Panc1 (cell line): ENCODE data around the gene ALDH1A3. TPM values are rescaled to one million over a fixed set of nuclear protein-coding genes. Genes with fewer than 3 reads are reported as not detected.

Source experiments
- ATAC-seq: fragments of 200-7000 bp; cut with Tn5 transposase; 2 replicates; pipeline ENCODE4 v1.9.1; 2020; ENCODE audit warnings: mild to moderate bottlenecking, moderate library complexity
- BruUV-seq: library from RNA; stranded (reverse); fragments of 400-500 nt; replicated peaks from 2 replicates; lab custom pipeline; 2021; lab: Mats Ljungman, UMichigan
- CTCF ChIA-PET: fragments of 300-600 bp; sonication (Branson Sonifier 250); formaldehyde crosslinking; loops from one replicate; lab custom pipeline; 2022; ENCODE audit warnings: antibody characterized with exemption; lab: Charles Lee
- POLR2A ChIA-PET: fragments of 300-600 bp; sonication (Branson Sonifier 250); formaldehyde crosslinking; loops from one replicate; lab custom pipeline; 2022; ENCODE audit warnings: antibody characterized with exemption; lab: Charles Lee
- DNase-seq: peaks from one replicate; pipeline ENCODE4 v3.0.0-alpha.2; 2010; ENCODE audit warnings: low read depth, low spot score
- H3K27ac ChIP-seq: 2 replicates; pipeline ENCODE4 v1.5.1; 2011; ENCODE audit warnings: mild to moderate bottlenecking, low read length, inconsistent platforms
- H3K27me3 ChIP-seq: fragments of 200-500 bp; sonication (Bioruptor generic); 2 replicates; pipeline ENCODE4 v1.6.0; 2014; ENCODE audit warnings: low read length, inconsistent platforms; ENCODE audit not compliant: control insufficient read depth, insufficient read depth
- H3K36me3 ChIP-seq: fragments of 200-500 bp; sonication (Bioruptor generic); 2 replicates; pipeline ENCODE4 v1.5.1; 2014; ENCODE audit warnings: inconsistent platforms, mild to moderate bottlenecking, low read length, moderate library complexity; ENCODE audit not compliant: control insufficient read depth, insufficient read depth
- H3K4me1 ChIP-seq: 2 replicates; pipeline ENCODE4 v1.5.1; 2011; ENCODE audit warnings: inconsistent platforms, mild to moderate bottlenecking, low read length, moderate library complexity; ENCODE audit not compliant: control insufficient read depth, insufficient read depth
- H3K4me3 ChIP-seq, 2 experiments: 2 replicates each; pipeline ENCODE4 v1.5.1; 2011 to 2012; ENCODE audit warnings: low read depth in 2 of 2, low read length in 2 of 2, mild to moderate bottlenecking in 2 of 2, inconsistent platforms in 1 of 2, moderate library complexity in 1 of 2
- H3K9me3 ChIP-seq: fragments of 200-500 bp; sonication (Bioruptor generic); 2 replicates; pipeline ENCODE4 v1.5.1; 2014; ENCODE audit warnings: low read depth, mild to moderate bottlenecking, inconsistent platforms, low read length, moderate library complexity; ENCODE audit not compliant: control insufficient read depth, insufficient read depth
- CTCF ChIP-seq: fragments of 450-650 bp; IDR thresholded peaks from 2 replicates; pipeline ENCODE4 v1.5.1; 2017; ENCODE audit warnings: mild to moderate bottlenecking
- POLR2AphosphoS5 ChIP-seq: IDR thresholded peaks from 2 replicates; pipeline ENCODE4 v1.6.1; 2012; ENCODE audit warnings: mild to moderate bottlenecking, low read depth, low read length, moderate library complexity
- REST ChIP-seq, 2 experiments: IDR thresholded peaks; 2 replicates each; pipeline ENCODE4 v1.6.1; 2011 to 2012; ENCODE audit warnings: low read depth in 2 of 2, control low read depth in 1 of 2, low read length in 1 of 2, mild to moderate bottlenecking in 1 of 2, moderate library complexity in 1 of 2; ENCODE audit not compliant: insufficient read depth in 1 of 2
- SIN3A ChIP-seq: IDR thresholded peaks from 2 replicates; pipeline ENCODE4 v1.6.1; 2012; ENCODE audit warnings: low read depth, mild to moderate bottlenecking, low read length, moderate library complexity, borderline replicate concordance; ENCODE audit not compliant: insufficient read depth
- TCF7L2 ChIP-seq: IDR thresholded peaks from 2 replicates; pipeline ENCODE4 v1.6.1; 2011; ENCODE audit warnings: mild to moderate bottlenecking, low read depth, low read length, inconsistent platforms
- in situ Hi-C: cut with HindIII; loops from 2 replicates; pipeline ENCODE4 v1.10.0; 2016; ENCODE audit warnings: low sequenced_read_pairs, low pct_unique_long_range_greater_than_20kb
- intact Hi-C: fragments of 100-400 bp; cut with micrococcal nuclease; formaldehyde crosslinking; loops from one replicate; pipeline ENCODE4 v1.10.0; 2022; ENCODE audit not compliant: unreplicated experiment
- total RNA-seq: library from RNA; stranded (reverse); gene quantifications from one replicate; pipeline ENCODE4 v1.2.1, GENCODE V29; 2021; ENCODE audit not compliant: unreplicated experiment

Gene ALDH1A3
- total RNA-seq, 1 experiment from 2014 or later = 143 TPM

GRCh38 chr15:100926258-100926657 is 46.6 kb downstream of the ALDH1A3 start:
- in situ Hi-C loops = no loop called here
- TF ChIP-seq TCF7L2 (no peak), REST (IDR thresholded peaks at IDR 0.05; ENCODE audit: insufficient read depth in 1 of 2, low read depth in 2 of 2, low read length in 1 of 2) (no peak), POLR2AphosphoS5 (no peak)
- ChIA-PET CTCF (no interaction called here), POLR2A (no interaction called here)
- no TSS peak for BruUV-seq
- peaks cover 25% of the 10 kb centered on the region for H3K36me3 ChIP-seq
- DNase-seq = no peak
- intact Hi-C loops = no loop called here
- no peak overlapping the region for H3K4me3 ChIP-seq
- no peaks in the 10 kb centered on the region for H3K27me3 ChIP-seq
- peaks cover 55% of the 10 kb centered on the region for H3K4me1 ChIP-seq
- H3K27ac ChIP-seq = peak overlapping the region; percentile 99
- ATAC-seq = 0 out of 2 replicates have a peak, but pooled peaks have one; percentile 27
- H3K9me3 ChIP-seq = no peaks in the 10 kb centered on the region

- no peak for DNase-seq
- H3K9me3 ChIP-seq = no peaks in the 10 kb centered on the region
- no peak for ATAC-seq
- POLR2A ChIA-PET = interaction anchor here (1.1 kb wide), 1 partner anchor 33 kb away, joined by 3 read pairs; no protein-coding TSS in a partner anchor
- CTCF ChIA-PET = interaction anchor here (0.6 kb wide), 1 partner anchor 361 kb away, joined by 10 read pairs; no protein-coding TSS in a partner anchor
- in situ Hi-C loops = no loop called here
- intact Hi-C loops = no loop called here
- no TSS peak for BruUV-seq
- no peaks in the 10 kb centered on the region for H3K27me3 ChIP-seq
- peaks cover 26% of the 10 kb centered on the region for H3K36me3 ChIP-seq
- H3K4me3 ChIP-seq = no peak overlapping the region
- H3K4me1 ChIP-seq = peaks cover 51% of the 10 kb centered on the region
- TF ChIP-seq TCF7L2 (no peak), CTCF (no peak), POLR2AphosphoS5 (no peak), REST (IDR thresholded peaks at IDR 0.05; ENCODE audit: insufficient read depth in 1 of 2, low read depth in 2 of 2, low read length in 1 of 2) (no peak), SIN3A (no peak)
- peak overlapping the region; percentile 87 for H3K27ac ChIP-seq
Observed at GRCh38 chr15:100926971-100927756, 47.5 kb downstream of the ALDH1A3 start.
